NCI-H2196 treated with DMSO at 0.1 percent for 48 hours (cell line): ENCODE results near the gene CDC20B.

ENCODE experiments used
- DNase-seq: peaks from one replicate; lab custom pipeline; 2025; ENCODE audit not compliant: unreplicated experiment; lab: John Stamatoyannopoulos, UW

Gene CDC20B, protein sequence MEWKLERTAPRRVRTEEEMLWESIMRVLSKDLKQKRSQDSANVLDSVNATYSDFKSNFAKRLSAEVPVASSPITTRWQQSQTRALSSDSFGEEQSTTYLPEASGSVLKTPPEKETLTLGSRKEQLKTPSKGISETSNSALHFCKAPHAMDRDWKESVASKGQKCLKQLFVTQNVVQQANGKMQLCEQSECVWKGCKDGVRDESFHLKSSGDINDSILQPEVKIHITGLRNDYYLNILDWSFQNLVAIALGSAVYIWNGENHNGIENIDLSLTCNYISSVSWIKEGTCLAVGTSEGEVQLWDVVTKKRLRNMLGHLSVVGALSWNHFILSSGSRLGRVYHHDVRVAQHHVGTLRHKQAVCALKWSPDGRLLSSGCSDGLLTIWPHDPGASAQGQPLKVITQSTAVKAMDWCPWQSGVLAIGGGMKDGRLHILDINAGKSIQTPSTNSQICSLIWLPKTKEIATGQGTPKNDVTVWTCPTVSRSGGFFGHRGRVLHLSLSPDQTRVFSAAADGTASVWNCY

DNA sequence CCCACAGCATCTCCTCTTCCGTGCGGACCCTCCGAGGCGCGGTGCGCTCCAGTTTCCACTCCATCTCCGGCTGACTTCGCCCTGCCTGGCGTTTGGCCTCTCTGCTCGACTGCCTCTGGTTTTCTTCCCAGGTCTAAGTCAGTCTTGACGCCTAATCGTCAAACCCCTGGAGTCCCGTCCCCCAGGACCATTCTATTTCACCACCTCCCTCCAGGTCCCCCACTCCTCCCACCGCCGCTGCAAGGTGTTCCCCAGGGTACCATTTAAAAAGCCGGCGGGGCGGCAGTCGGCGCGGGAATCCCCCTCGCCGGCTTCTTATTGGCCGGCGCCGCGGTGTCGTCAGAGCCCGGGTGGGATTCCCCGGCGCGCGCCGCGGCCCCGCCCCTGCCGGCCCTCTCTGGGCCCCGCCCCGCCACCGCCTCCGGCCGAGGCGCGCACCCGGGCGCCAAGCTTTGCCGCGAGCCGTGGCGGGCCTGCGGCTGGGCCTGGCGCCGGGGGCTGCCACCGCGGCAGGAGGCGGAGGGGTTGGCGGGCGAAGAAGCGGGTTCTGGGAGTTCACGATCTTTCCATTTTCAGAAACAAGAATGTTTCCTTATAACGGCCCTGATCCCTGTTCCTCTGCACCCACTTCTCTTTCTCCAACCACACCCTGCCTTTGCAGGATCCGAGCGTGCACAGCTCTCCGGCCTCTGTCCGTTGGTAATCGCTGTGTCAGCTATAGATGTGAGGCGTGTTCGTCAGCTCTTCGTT is at the start of gene CDC20B:
Gene CDC20B (minus strand): TSS at position 241 of the 750 bp plus-strand sequence. CDS start 177 bp downstream, at position 64.
- peak; percentile 15 for DNase-seq

DNA sequence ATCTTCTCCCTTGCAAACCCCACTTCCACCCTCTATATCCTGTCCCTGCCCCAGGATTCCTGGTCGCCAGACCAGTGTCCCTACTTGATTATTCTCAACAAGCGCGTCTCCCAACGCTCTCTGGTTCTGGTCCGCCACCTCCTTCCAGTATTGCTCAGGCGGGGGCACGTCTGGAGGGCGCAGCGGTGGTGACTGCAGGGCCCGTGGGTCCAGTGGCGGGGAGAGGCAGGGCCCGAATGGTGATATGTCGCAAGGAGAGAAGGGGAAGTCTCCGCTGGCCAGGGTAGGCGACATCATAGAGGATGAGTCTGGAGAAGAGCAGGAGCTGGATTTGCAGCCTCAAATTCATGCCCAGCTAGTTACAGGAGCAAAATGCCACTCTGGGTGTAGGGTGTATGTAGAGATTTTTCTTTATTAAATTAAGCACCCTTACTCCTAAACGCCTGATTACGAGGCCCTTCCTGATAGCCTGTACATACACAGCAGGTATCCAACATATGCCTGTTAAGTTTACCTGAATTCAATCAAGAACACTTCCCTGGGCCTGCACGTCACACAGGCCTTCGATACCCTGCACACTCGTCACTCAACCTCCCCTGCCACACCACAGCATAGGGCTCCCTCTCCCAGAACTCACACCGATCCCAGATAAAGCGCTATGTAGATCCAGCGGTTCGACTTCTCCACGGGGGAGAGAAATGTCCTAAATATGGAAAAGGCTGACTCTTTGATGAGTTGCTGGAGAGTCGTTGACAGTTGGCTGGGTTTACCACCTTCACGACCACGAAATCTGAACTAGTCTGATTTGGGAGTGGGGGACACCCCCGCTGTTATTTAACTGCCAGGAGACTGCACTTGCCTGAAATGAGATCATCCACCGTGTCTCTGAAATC is 49.4 kb upstream of the CDC20B start:
- no peak for DNase-seq

DNA sequence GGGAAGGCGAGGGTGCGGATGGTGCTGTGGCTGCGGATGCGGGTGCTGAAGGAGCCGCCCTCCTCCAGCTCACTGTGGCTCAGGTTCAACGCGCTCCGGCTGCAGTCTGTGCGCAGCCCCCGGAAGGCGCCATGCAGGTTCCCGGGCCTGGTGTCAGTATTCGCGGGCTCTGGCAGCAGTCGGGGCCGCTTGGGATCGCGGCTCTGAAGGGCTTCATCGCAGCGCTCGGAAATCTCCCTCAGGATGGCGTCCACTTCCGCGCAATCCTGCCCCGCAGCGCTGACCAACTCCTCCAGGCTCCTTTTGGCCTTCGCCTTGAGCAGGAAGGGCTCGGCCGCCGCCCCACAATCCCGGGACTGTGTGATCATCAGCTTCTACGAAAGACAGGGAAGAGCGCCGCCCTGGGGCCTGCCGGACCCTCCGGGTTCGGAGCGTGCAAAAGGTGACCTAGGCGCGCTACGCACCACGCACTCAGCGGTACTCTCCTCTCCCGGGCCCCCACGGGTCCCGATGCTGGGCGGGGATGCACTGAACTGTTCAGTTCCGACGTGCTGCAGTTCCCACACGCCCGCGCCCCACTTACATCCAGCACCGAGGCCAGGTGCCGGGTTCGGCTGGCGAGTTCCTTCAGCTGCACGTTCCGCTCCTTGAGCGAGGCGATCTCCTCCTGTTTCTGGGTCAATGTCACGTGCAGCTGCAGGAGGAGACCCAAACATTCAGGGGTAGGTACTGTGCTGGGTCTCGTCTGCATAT is 47.6 kb upstream of the CDC20B start:
- DNase-seq = no peak

GRCh38 chr5:55219770-55220169 is 46.8 kb upstream of the CDC20B start:
- no peak for DNase-seq

- peak; percentile 9 for DNase-seq
These were observed 46.0 kb upstream of the CDC20B start for GRCh38 chr5:55218967-55219366.

DNA sequence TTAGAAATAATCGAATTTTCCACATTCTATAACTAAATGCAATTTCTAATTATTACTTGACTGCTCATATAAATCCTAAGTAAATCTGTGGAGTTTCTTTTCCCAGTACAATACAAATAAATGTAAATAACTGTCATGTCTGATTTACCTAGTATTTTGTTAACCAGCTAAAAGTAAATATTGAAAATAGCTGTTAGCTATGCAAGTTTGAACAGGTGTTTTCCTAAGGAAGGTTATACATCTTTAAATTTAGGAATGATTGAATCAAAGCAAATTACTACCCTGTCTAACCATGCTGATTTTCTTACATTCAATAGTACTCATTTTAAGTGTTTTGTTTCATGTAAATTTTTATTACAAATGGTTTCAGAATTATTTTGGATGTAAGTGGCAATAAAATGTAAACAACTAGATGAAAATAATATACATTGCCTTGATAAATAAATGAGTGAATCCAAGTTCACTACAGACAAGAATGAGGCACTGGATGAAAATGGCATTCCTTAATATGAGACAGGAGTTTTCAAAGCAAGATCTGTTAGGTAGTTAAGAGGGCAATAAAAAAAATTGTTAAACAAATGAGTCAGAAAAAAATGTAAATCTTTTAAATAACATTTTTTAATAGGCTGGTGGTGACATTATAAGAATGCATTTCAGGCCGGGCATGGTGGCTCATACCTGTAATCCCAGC is 38.4 kb upstream of the CDC20B start:
- no peak for DNase-seq

DNA sequence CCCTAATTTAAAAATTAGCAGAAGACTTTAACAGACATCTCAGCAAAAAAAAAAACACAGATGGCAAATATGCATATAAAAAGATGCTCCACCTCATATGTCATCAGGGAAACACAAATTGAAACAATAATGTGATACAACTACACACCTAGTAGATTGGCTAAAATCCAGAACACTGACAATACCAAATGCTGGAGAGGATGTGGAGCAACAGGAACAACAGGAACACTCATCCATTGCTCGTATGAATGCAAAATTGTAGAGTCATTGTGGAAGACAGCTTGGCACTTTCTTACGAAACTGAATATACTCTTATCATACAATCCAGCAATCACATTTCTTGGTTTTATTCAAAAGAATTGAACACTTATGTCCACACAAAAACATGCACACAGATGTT is 32.0 kb upstream of the CDC20B start:
- DNase-seq = no peak

GRCh38 chr5:55191165-55191564 is 18.2 kb upstream of the CDC20B start:
- DNase-seq = no peak

GRCh38 chr5:55188656-55189540 is 15.9 kb upstream of the CDC20B start:
- DNase-seq = no peak

- peak; percentile 5 for DNase-seq
These were observed 14.4 kb upstream of the CDC20B start for GRCh38 chr5:55187370-55187769.

DNA sequence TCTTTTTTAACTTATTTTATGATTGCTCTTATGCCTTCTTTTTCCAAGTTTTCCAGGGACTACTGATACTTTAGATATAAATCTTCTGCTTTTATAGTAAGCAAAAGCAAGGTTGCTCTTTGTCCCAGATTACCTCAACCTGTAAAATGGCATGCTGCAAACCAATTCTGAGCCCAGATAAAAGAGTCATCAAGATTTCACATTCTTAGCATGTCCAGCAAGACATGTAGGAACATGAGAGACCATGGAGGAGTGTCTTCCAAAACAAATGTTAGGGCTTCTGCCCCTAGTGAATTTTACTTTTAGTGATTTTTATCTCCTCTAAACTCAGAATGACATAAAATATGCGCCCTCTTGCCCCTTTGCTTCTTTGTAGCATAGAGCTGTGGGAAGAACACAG is 7.0 kb upstream of the CDC20B start:
- DNase-seq = no peak

GRCh38 chr5:55177078-55177477 is 4.1 kb upstream of the CDC20B start:
- no peak for DNase-seq

GRCh38 chr5:55176176-55176818 is 3.3 kb upstream of the CDC20B start:
- DNase-seq = peak; percentile 15

- no peak for DNase-seq
These were observed 2.8 kb upstream of the CDC20B start for GRCh38 chr5:55175781-55176175.

- DNase-seq = no peak
These were observed 782 bp upstream of the CDC20B start for GRCh38 chr5:55173687-55174230.

GRCh38 chr5:55172051-55172899 is 702 bp downstream of the CDC20B start:
- peak; percentile 29 for DNase-seq

- DNase-seq = no peak
These were observed 1.5 kb downstream of the CDC20B start for GRCh38 chr5:55171471-55171870.
